HG02840 (cell line): Measurements from ENCODE around the gene DPY19L1.
"Not testable (repeated sequence)": the region's sequence is repeated elsewhere in the genome, so short reads cannot be mapped to it uniquely, and the experiment has no call there.

Source experiments
- ATAC-seq: cut with Tn5 transposase; IDR thresholded peaks from one replicate; pipeline ENCODE4 v1.9.1; 2021; ENCODE audit warnings: mild to moderate bottlenecking, moderate library complexity, moderate number of reproducible peaks; ENCODE audit not compliant: unreplicated experiment, low FRiP score

DPY19L1 gene

DNA sequence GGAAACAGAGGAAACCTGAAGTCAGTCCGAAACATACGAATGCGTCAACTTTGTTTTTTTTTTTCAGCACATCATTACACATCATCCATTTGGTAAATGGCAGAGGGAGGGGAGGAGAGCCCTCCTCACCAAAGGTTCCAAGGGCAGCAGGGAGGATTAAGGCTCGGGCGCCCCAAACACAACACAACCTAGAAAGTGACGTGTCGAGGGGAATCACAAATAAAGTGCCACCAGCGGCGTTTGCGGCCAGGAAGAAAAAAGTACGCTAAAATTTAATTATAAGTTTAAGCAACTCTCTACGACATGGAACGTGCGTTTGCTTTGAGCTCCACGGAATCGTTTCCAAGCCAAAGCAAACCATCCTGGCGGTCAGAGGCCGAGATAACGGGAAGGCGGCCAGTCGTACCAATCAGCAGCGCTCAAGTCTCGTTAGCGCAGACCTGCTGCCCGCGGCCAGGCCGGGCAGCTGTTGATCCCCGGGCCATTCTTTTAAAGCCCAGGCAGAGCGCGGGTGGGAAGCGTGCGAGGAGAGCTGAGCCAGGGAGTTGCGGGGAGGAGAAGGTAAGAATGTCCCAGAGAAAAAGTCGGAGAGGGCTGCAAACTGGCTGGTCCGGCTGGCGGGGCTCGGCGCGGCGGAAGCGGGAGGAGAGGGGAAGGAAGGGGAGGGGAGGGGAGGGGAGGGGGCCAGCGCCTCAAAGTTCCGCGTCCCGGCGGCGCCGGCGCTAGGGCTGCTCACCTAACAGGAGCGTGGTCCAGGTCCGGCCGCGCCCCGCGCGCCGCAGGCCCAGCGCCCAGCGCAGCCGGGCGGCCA lies 719 bp downstream of the DPY19L1 start:
- peak; percentile 25 for ATAC-seq

DNA sequence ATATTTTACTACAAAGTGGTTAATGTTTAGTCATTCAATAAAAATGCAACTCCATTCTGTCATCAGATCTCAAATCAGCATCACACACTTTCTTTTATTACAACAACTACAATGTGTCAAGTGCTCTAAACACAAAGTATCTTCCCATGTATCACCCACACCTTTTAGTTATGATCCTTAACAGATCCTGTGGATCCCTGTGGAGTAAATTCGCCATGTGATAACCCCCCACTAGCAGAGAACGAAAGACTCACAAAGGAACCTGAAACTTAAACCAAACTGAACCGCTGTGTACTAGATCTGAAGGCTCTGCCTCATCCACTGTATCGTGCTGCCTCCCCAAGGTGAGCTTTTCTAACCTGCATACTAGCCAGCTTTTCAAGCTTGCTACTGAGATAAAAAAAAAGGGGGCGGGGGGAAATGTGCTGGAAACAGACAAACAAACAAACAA lies 1.7 kb downstream of the DPY19L1 start:
- ATAC-seq: no peak

DNA sequence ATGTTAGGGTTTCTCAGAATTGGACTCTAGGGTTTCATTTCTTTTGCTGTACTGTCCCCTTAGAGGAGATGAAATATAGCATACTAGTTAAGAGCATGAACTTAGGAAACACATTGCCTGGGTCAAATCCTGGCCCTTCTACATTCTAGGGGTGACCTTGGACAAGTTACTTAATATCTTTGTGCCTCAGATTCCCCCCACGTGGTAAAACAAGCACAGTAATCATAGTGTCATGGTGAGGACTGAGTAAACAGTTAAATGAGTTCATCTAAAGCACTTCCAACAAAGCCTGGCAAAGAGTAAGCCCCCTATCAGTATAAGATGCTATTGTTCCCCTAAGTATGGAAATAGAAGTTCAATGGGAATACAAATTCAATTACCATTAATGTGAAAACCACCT lies 5.1 kb downstream of the DPY19L1 start:
- no peak for ATAC-seq

DNA sequence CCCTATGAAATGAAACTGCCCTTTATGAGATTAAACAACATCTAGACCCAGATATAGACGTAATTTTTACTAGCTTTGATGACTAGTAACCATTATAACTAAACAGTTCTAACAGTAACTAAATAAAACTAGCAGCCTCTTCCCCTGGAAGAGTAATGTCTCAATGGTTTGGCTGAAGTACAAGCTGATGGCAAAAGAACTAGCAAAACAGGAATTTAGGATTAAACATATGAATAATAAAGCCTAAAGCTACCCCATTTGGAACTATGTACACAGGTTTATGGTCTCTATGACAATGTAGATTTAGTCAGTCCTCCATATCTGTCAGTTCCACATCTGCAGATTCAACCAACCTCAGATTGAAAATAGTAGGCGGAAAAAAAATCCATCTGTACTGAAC lies 6.4 kb downstream of the DPY19L1 start:
- ATAC-seq: no peak

DNA sequence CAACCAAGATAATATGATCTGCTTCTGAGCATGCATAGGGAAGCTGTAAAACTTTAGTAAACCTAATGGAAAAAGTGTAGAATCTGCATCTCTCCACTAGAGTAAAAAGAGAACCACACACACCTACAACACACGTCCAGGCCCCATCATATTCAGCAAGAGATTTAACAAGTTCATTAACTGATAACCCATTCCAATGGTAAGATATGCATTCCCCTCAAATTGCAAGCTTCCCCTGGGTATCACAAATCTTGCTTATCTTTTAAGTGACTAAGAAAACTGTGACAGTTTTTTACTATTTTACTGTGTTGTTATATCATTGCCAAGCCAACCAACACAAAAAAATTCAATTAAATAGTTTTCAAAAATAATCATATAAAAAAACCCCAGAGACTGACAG lies 8.0 kb downstream of the DPY19L1 start:
- ATAC-seq: no peak

DNA sequence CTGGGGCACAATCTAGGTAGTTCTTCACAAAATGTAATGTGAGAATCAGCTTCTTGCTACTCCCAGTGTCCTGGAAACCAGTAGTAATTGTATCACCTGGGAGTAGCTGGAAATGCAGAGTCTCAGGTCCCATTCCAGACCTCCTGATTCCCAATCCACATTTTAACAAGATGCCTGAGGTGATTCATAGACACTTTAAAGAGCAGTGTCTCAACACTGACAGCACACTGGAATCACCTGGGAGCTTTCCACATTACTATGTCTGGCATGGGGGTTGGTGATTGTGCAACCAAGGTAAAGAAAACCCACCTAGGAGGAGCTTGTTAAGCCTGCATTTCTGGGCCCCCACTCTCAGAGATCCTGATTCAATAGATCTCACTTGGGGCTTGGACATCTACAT lies 11.1 kb downstream of the DPY19L1 start:
- no peak for ATAC-seq

DNA sequence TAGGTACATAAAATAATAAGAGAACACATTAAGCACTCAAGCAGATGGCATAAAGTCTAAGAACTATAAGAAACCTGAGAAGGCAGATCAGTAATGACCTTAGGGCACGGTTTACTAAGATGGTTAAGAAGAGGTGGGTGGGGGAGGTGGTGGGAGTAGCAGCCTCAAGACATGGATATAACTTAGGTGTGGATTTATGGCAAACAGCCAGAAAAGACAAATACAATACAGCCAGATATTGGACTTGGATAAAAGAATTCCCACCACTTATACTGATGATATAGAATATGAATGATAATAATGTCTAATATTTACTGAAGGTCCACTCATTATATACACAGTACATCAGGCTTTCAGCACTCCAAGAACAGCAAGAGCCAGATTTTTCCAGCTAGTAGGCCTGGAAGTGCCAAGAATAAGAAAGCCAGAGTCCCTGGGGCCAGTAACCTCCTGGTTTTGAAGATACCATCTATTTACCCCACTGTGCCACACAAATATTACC lies 11.9 kb downstream of the DPY19L1 start:
- no peak for ATAC-seq

DNA sequence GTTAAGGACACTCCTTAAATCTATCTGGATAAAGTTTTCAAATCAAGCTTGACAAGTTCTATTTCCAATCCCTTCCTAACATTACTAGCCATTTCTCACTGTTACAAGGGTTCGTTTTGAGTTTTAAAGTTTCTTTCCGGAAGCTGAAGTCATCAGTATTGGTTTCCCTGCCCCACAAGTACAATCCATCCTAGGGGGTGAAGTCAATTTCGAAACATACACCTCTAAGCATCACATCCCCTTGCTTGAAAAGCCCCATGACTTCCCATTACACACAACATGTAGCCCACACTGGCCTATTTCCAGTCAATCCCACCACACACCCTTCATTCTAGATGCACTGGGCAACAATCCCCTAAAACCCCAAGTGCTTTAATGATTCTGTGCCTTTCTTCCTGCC lies 13.0 kb downstream of the DPY19L1 start:
- ATAC-seq: no peak

DNA sequence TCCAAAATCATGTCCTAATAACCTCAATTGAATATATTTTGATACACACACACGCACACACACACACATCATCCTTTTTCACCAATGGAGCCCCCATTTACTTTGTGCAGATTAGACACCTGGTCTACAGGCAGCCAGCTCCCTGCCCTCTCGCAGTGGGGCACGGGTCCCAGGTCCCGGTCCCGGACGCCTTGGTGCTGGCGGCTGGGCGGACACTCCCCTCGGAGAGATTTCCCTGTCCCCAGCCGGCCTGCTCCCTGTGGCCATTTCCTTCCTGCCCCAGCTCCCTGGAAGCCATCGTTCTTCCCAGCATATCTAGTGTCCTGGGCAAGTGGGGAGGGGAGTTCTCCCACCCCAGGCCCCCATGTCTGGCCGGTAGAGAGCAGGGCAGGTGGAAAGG lies 14.6 kb downstream of the DPY19L1 start:
- no peak for ATAC-seq

DNA sequence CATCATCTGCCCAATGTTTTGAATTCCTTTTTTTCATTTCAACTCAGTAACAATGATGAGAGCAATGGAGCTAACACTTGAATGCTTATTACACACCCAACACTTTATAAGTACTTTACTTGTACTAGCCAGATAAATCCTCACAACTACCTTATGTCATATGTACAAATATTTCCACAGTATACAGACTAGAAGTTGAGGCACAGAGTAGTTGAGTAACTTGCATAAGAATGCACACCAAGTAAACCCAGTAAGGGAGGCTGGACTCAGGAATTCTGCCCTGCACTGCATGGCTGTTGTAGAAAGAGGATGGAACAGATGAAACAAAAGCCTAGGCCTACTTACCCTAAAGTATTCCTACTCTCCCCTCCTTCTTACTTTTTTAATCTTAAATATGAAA lies 15.8 kb downstream of the DPY19L1 start:
- ATAC-seq: no peak

DNA sequence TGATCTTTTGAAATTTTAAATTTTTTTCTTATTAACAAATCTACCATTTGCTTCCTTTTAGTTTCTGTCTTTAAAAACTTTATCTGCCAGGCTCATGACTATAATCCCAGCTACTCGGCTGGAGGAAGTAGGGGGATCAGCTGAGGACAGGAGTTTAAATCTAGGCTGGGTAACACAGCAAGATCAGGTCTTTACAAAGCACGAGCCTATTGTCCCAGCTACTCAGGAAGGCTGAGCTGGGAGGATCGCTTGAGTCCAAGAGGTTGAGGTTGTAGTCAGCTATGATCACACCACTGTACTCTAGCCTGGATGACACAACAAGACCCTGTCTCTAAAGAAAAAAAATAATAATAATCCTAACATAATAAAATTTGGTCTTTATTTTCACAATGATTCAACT lies 17.5 kb downstream of the DPY19L1 start:
- no peak for ATAC-seq

DNA sequence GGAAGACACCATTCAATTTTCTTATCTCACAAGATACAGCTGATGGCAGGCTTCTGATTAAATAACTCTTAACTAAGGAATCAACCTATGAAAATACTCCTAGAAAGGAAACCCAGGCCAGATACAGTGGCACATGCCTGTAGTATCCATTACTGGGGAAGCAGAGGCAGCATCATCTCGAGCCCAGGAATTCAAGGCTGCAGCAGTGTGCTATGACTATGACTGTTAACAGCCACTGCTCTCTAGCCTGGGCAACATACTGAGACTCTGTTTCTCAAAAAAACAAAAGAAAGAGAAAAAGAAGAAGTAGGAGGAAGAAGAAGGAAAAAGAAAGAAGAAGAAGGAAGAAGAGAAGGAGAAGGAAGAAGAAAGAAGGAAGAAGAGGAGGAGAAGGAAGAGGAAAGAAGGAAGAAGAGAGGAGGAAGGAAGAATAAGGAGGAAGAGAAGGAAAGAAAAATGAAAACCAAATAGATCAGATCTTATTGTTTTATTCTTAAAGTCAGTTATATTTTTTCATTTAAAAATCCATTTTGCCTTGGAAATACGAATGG lies 18.0 kb downstream of the DPY19L1 start:
- no peak for ATAC-seq

DNA sequence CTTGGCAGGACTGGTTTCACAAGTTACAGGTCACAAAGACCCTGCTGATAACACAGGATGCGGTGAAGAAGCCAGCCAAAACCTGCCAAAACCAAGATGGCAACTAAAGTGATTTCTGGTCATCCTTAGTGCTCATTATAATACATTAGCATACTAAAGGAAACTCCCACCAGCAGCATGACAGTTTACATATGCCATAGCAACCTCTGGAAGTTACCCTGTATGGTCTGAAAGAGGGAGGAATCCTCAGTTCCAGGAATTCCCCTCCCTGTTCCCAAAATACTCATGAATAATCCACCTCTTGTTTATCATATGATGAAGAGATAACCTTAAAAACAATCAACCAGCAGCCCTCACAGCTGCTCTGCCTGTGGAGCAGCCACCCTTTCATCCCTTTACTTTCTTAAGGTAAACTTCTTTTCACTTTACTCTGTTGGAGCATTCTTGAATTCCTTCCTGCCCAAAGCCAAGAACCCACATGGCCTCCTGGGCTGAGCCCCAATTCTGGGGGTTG lies 21.9 kb downstream of the DPY19L1 start:
- no peak for ATAC-seq

DNA sequence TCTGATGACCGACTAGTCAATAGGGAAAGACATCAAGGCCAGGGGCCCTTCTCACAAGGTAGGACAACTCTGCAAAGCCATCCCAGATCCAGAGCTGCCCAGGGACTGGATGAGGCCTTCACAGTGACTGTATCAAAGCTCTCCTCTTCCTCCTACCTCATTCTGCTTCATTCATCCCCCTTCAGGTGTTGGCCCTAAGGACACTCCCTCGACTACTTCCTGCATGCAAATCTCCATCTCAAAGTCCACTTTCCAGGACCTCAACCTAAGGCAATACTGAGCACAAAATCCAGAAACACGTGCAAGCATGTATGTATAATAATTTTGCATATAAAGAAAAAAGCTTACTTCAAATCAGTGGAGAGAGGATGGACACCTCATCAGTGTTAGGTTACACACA lies 25.1 kb downstream of the DPY19L1 start:
- ATAC-seq: no peak

DNA sequence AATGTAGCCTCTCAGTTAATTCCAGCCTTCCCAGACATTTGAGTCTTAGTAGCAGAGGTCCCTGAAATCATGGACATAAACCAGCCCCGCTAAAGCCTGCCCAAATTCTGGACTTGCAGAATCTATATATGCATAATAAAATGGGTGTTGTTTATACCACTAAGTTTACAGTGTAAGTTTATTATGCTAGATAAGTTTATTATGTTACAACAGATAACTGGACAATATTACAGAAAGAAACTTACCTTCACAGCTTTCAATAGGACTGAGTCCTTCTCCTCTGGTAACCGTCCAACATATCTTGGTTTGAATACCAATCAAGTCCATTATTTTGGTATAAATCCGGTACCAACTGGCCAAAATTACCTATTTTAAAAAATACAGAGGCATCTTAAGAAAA lies 26.2 kb downstream of the DPY19L1 start:
- no peak for ATAC-seq

DNA sequence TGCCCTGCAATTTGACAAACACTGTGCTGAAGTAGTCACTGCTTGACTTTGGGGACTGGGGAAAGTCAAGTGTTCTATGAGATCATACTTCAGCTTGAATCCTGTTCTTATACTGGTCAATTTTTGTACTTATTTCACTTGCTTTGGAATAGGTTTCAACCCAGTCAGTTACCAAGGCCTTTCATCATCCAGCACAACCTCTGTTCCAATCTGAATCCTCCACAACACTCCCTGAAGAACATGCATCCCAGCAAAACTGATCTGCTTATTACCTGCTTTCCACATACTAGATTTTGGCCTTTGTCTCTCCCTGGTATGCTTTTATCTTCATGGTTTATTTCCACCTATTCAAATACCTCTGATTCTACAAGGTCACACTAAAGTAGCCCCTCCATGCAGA lies 29.5 kb downstream of the DPY19L1 start:
- ATAC-seq: no peak

DNA sequence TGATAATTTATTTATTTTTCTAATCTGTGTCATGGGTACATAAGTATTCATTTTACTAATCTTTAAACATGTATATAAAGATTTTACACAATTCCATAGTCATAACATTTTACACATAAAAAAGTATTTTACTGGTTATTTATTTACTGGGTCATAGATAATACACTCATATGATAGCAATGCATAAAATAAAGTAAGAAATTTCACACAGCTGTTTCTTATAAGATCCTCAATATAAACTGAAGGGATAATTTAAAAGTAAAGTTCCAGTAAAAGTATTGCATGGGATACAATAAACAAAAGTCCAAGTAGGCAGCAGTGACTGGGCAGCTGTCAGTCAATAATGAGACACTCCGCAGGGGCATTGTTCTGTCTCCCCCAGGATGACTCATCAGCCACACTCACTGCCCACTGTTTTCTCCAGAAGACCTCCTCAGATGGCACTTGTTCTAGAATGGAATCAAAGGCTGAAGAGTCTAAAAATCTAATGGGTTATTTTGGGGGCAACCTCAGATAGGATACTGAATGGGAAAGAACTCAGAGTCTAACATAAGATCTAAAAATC lies 32.7 kb downstream of the DPY19L1 start:
- ATAC-seq: no peak

DNA sequence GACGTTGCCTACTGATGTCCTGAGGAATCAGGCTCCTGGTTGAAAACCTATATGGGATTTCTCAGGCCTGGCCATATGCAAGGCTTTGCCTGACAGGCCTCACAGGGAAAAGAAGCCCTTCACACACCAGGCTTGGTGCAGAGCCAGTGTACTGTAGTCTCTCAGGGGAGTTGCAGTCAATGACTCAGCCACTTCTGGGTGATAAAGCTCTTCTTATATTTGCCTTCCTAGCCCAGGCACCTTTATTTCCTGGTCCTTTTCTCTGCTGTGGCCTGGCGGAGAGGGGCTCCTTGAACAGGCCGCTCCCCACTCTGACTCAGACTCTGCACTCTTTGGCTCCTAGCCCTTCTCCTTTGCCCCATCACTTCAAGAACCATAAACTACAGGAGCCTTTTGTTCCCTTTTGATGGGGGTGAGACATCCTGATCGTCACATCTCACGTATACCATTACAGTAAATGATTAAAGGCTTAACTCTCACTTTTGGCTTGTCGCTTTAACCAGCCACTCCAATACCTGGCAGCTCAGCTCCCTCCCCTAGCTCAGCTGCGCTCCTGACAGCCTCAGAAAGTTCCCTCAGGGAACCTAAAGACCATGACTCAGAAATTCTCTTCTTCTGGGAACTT lies 33.5 kb downstream of the DPY19L1 start:
- no peak for ATAC-seq

DNA sequence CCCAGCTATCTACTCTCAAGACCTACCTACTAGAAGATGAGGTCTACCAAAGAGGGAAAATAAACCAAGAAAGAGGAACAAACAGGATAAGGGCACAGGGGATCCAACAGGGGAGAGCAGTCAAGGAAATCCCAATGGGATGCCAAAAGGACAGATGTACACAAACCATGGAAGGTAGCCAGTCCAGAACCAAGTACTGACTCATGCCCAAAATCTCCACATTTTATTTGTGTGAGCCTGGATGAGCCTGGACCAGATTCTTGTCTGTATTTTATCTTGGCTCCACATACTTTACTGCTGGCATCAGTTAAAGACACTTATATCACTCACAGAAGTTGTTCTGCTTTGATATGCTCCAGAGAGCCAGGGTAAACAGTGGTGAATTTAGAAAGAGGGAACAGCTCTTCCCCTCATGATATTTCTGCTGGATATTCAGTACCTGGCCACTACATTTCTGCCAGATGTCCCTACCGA lies 34.1 kb downstream of the DPY19L1 start:
- ATAC-seq: not testable (repeated sequence)

DNA sequence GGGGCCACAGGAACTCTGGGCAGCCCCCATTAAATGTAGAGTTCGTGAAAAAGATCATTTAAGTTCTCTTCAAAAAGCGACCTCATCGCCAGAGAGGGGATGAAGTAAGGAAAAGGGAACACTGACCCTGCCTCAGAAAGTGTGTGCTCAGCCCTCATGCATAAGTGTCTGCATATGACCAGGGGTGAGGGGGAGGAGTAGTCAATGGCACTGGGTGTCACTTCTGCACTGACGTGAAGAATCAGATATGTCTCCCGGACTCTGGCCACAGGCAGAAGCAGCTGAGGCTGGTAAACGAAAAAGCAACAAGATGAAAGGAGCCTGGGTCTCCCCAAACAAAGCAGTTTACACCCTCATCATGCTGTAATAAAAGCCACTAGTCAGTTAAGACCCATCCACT lies 39.0 kb downstream of the DPY19L1 start:
- ATAC-seq: not testable (repeated sequence)
